ENCODE data around the gene UBE2D2.

GRCh38 chr5:139561655-139562451, 714 bp downstream of the UBE2D2 start:
- TF ChIP-seq CTCF (IDR thresholded peaks at IDR 0.05) (no peak), EZH2 (IDR thresholded peaks at IDR 0.05; ENCODE audit: borderline replicate concordance, insufficient read depth, low read depth, low read length, poor library complexity, severe bottlenecking) (no peak)

Data from B cell (primary cell).